Naive thymus-derived CD8-positive, alpha-beta T cell (primary cell): ENCODE data around the gene WDR38. TPM values are rescaled to one million over a fixed set of nuclear protein-coding genes. Genes with fewer than 3 reads are reported as not detected.
A peak's percentile ranks its signal among the peaks of the same experiment; 100 is the strongest.
"Not testable (repeated sequence)": the region's sequence is repeated elsewhere in the genome, so short reads cannot be mapped to it uniquely, and the experiment has no call there.

Experiments
- ATAC-seq, 2 donors: fragments of 150-1000 bp; cut with Tn5 transposase in 1 of 2; sonication (Bioruptor Pico), chemical (Tn5 transposase) in 1 of 2; 1 replicate in 1 of 2; 2 replicates in 1 of 2; pipeline ENCODE4 v1.10.0; 2021; ENCODE audit warnings: mild to moderate bottlenecking in 2 of 2, moderate library complexity in 2 of 2
- POLR2A ChIA-PET: fragments of 350-600 bp; sonication (Branson Sonifier 250); formaldehyde crosslinking; loops from one replicate; lab custom pipeline; 2021; ENCODE audit warnings: antibody characterized with exemption; lab: Charles Lee
- DNase-seq, 10 donors: peaks; one replicate each; pipeline versions ENCODE4 v3.0.0 to v3.0.0-alpha.2; 2020 to 2022
- H3K27ac Mint-ChIP-seq, 10 donors: one replicate each; pipeline ENCODE4 v1.8.0; 2020 to 2022; ENCODE audit warnings: mild to moderate bottlenecking in 10 of 10, mixed read lengths in 10 of 10, moderate library complexity in 4 of 10, inconsistent platforms in 1 of 10
- H3K27me3 Mint-ChIP-seq, 5 donors: one replicate each; pipeline ENCODE4 v1.8.0; 2021 to 2022; ENCODE audit warnings: mixed read lengths in 5 of 5
- H3K36me3 Mint-ChIP-seq, 3 donors: one replicate each; pipeline ENCODE4 v1.8.0; 2020 to 2022; ENCODE audit warnings: mixed read lengths in 3 of 3, mild to moderate bottlenecking in 2 of 3, inconsistent platforms in 1 of 3
- H3K4me1 Mint-ChIP-seq, 4 donors: one replicate each; pipeline ENCODE4 v1.8.0; 2021 to 2022; ENCODE audit warnings: mixed read lengths in 4 of 4
- H3K4me3 Mint-ChIP-seq, 10 donors: one replicate each; pipeline ENCODE4 v1.8.0; 2020 to 2022; ENCODE audit warnings: mild to moderate bottlenecking in 10 of 10, mixed read lengths in 10 of 10, moderate library complexity in 6 of 10, inconsistent platforms in 1 of 10
- H3K9me3 Mint-ChIP-seq, 9 donors: one replicate each; pipeline ENCODE4 v1.8.0; 2020 to 2022; ENCODE audit warnings: mixed read lengths in 9 of 9, mild to moderate bottlenecking in 3 of 9, inconsistent platforms in 1 of 9, moderate library complexity in 1 of 9
- polyA plus RNA-seq, 3 donors: library from polyadenylated mRNA; unstranded; fragments of 300-500 nt; fragmentation: Illumina TruSeq; gene quantifications; one replicate each; pipeline ENCODE4 v1.2.3, GENCODE V29; 2021
- total RNA-seq, 8 experiments: library from RNA in 2 of 8; stranded (reverse) in 2 of 8; gene quantifications; one replicate each; pipeline ENCODE4 v1.2.3 and lab custom pipeline; 2021 to 2026

WDR38 gene
- total and polyA plus RNA-seq, 5 experiments from 2014 or later = not detected

DNA sequence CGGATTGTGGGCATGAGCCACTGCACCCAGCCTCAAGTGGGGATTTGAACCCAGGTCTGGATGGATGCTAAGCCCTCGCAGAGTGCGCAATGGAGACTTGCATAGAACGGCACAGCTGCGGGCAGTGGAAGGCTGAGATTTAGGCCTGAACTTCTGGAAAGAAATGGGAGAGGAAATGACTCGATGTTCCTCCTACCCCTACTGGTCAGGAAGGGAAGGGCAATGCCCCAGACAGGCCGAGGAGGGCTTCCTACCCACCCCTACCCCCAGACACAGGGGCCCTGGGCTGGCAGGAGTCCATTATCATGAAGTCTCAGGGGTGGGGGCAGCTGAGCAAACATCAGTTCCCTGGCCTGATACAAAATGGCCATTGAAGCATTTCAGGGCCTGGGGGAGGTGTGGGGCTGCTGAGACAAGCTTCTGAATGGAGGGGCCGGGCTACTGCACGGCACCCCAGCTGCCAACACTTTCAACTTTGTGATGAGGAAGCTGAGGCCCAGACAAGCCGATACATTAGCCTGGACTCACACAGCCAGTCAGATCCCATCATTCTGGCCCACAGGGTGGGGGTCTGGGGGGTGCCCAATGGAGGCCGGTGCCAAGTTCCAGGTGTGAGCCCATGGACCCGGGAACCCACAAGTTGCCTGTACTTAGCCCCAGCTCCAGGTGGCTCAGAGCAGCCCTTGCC, 13.5 kb upstream of the WDR38 start:
- H3K9me3 Mint-ChIP-seq = no peaks in the 10 kb centered on the region
- DNase-seq (no peak), ATAC-seq (no peak)
- peak overlapping the region in 1 of 10 donors; percentile 18 for H3K27ac Mint-ChIP-seq
- peaks cover 13 to 47% (median 19%) of the 10 kb centered on the region in 5 donors for H3K27me3 Mint-ChIP-seq
- no peaks in the 10 kb centered on the region for H3K36me3 Mint-ChIP-seq
- POLR2A ChIA-PET = no interaction called here
- peak overlapping the region in 1 of 10 donors; percentile 46 for H3K4me3 Mint-ChIP-seq
- peaks cover 0 to 2% (median 0%) of the 10 kb centered on the region in 4 donors for H3K4me1 Mint-ChIP-seq

DNA sequence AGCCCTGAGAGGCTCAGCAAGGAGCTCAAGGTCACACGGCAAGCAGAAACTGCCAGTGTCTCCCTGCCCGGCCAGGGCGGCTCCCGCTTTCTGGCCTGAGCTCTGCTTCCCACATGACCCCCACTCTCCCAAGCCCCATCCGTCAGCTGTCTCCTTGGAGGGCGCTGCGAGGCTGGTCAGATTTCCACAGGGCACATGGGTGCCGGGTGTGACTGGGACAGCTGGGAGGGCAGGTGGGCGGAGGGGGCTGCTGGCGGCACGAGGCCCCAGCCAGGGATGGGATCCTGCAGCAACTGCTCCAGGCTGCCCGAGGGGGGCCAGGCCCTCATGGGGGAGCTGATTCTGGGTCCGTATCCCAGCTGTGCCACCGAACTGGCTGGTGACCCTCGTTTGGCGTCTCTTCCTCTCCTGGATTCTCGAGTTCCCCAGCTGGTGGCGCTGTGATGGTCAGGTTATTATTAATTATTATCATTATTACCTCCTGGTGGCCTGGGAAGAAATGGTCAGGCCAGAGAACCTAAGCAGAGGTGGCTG, 12.9 kb upstream of the WDR38 start:
- Mint-ChIP-seq H3K27ac (peak overlapping the region in 1 of 10 donors; percentile 43), H3K27me3 (peaks cover 12 to 43% (median 20%) of the 10 kb centered on the region in 5 donors), H3K36me3 (no peaks in the 10 kb centered on the region), H3K4me1 (peaks cover 0 to 2% (median 0%) of the 10 kb centered on the region in 4 donors), H3K9me3 (no peaks in the 10 kb centered on the region), H3K4me3 (peak overlapping the region in 1 of 10 donors; percentile 41)
- POLR2A ChIA-PET = no interaction called here
- DNase-seq (no peak), ATAC-seq (no peak)

DNA sequence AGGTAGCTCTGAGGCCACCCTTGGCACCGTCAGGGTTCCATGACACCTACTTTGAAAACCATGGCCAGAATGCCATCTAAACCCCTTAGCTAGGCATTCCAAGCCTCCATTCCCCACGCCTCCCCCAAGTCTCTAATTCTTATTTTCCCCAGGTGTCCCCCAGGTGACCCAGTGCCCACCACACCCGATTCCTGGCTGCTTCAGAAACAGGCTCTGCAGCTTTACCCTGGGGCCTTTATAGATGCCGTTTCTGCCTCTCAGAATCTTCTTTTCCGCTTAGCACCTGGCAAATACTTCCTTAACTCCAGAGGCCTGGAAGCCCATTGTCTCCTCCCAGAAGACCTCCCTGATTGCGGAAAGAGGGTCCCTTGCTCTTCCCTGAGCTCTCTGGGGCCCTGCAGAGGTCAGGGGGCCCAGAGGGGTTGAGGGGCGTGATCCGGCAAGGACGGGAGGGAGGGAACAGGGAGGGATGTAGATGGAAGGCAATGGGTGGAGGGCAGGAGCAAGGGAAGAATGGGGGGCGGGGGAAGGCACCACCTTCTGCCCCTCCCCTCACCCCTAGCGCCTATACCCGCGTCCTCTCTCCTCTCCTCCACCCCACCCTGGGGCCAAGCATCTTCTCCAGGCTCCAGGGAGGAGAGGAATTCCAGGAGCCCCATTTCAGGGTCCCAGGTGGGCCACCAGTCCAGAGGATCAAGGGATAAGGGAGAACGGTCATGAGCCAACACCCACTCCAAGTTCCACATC, 12.0 kb upstream of the WDR38 start:
- DNase-seq = no peak
- Mint-ChIP-seq H3K9me3 (no peaks in the 10 kb centered on the region), H3K4me1 (peaks cover 0 to 2% (median 0%) of the 10 kb centered on the region in 4 donors), H3K4me3 (no peak overlapping the region), H3K27ac (peak overlapping the region in 1 of 10 donors; percentile 43), H3K36me3 (no peaks in the 10 kb centered on the region), H3K27me3 (peaks cover 7 to 44% (median 22%) of the 10 kb centered on the region in 5 donors)
- no peak for ATAC-seq
- POLR2A ChIA-PET = no interaction called here

DNA sequence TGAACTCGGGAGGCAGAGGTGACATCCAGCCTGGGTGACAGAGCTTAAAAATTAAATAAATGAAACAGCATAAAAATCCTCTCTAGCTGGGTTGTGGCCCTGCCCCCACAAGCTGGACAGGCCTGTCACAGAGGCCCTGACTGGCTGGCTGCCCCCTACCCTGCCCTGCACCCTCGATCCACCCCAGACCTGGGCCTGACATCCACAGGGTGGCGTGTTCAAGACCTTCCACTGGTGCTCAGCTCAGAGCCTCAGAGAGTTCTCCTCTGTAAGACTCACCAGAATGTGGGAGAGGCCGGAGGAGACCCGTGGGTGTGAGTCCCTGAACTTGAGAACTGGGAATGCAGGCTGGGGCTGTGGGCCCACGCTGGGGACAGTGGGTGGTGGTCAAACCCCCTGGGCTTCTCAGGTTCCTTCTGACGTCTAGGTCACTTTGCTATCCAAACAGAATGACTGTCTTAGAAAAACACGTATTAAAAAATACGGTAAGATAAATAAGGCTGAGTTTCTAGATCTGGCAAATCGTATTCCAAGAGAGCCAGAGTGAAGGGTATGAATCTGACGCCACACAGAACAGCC, 9.7 kb upstream of the WDR38 start:
- no peaks in the 10 kb centered on the region for H3K9me3 Mint-ChIP-seq
- no peak for ATAC-seq
- DNase-seq = no peak
- peaks cover 6 to 44% (median 23%) of the 10 kb centered on the region in 5 donors for H3K27me3 Mint-ChIP-seq
- no peaks in the 10 kb centered on the region for H3K36me3 Mint-ChIP-seq
- peaks cover 0 to 2% (median 0%) of the 10 kb centered on the region in 4 donors for H3K4me1 Mint-ChIP-seq
- no peak overlapping the region for H3K4me3 Mint-ChIP-seq
- H3K27ac Mint-ChIP-seq = no peak overlapping the region
- POLR2A ChIA-PET = no interaction called here

DNA sequence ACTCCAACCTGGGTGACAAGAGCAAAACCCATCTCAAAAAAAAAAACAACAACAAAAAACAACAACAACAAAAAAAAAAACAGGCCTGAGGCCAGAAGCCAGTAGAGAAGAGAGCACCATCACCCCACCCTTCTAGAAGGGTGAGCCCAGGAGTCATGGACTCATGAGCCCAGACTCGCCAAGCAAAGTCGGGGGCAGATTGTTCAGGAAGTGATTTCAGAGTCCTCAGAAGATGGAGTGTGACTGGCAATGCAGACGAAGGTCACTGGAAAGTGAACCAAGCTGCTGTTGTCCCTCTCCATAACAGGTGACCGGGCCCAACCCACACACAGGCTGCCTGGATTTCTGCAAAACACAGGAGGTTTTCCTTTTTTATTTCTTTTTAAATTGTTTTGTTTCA, 9.0 kb upstream of the WDR38 start:
- no peaks in the 10 kb centered on the region for H3K9me3 Mint-ChIP-seq
- peaks cover 6 to 45% (median 22%) of the 10 kb centered on the region in 5 donors for H3K27me3 Mint-ChIP-seq
- H3K36me3 Mint-ChIP-seq = no peaks in the 10 kb centered on the region
- ATAC-seq (no peak), DNase-seq (no peak)
- POLR2A ChIA-PET = no interaction called here
- peaks cover 0 to 2% (median 0%) of the 10 kb centered on the region in 4 donors for H3K4me1 Mint-ChIP-seq
- H3K4me3 Mint-ChIP-seq = no peak overlapping the region
- no peak overlapping the region for H3K27ac Mint-ChIP-seq

DNA sequence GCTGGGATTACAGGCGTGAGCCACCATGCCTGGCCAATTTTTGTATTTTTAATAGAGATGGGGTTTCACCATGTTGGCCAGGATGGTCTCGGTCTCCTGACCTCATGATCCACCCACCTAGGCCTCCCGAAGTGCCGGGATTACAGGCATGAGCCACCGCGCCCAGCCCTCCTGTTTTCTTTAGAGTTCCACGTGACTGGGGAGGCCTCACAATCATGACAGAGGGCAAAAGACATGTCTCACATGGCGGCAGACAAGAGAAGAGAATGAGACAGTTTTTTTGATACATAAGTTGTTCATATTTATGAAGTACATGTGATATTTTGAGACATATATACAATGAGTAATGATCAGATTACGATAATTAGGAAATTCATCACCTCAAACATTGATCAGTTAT, 6.8 kb upstream of the WDR38 start:
- not testable (repeated sequence) for H3K4me1 Mint-ChIP-seq, H3K27ac Mint-ChIP-seq, H3K4me3 Mint-ChIP-seq, H3K36me3 Mint-ChIP-seq, H3K9me3 Mint-ChIP-seq, DNase-seq, ATAC-seq
- POLR2A ChIA-PET = interaction anchor here (0.7 kb wide), 1 partner anchor 72 kb away, joined by 3 read pairs; no protein-coding TSS in a partner anchor
- peaks cover 6 to 43% (median 26%) of the 10 kb centered on the region in 5 donors for H3K27me3 Mint-ChIP-seq

DNA sequence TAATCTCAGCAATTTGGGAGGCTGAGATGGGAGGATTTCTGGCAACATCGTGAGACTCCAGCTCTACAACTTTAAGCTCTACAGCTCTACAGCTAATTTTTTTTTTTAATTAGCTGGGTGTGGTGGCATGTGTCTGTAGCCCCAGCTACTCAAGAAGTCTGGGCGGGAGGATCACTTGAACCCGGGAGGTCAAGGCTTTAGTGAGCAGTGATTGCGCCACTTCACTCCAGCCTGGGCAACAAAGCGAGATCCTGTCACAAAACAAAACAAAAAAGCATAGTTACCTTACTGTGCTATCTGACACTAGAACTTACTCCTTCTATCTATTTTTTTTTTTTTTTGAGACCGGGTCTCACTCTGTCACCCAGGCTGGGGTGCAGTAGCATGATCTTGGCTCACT, 6.3 kb upstream of the WDR38 start:
- Mint-ChIP-seq H3K36me3 (no peaks in the 10 kb centered on the region), H3K9me3 (no peaks in the 10 kb centered on the region), H3K4me1 (peaks cover 0 to 5% (median 0%) of the 10 kb centered on the region in 4 donors), H3K27ac (peak overlapping the region in 1 of 10 donors; percentile 44), H3K4me3 (no peak overlapping the region), H3K27me3 (peaks cover 6 to 43% (median 26%) of the 10 kb centered on the region in 5 donors)
- ATAC-seq (no peak), DNase-seq (no peak)
- POLR2A ChIA-PET = interaction anchor here (0.7 kb wide), 1 partner anchor 72 kb away, joined by 3 read pairs; no protein-coding TSS in a partner anchor

DNA sequence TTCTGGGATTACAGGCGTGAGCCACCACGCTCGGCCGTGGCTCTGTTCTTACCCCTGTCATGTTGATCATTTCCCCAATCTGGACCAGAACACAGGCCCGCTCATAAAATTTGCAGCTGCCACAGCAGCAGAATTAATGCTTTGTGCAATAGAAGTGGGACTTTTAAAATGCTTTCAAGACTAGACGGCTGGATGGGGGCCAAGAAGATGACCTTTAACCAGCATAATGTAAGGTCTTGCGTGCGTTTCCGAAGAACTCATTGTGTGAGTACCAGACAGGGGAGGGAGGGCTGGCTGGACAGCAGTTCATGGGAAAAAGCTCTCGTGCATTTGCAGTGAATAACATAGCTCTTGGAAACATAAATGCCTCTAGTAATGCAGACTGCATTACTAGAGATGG, 3.5 kb upstream of the WDR38 start:
- DNase-seq (no peak), ATAC-seq (no peak)
- Mint-ChIP-seq H3K27ac (no peak overlapping the region), H3K4me1 (peaks cover 5 to 12% (median 12%) of the 10 kb centered on the region in 4 donors), H3K27me3 (peaks cover 6 to 38% (median 26%) of the 10 kb centered on the region in 5 donors), H3K36me3 (no peaks in the 10 kb centered on the region), H3K9me3 (no peaks in the 10 kb centered on the region), H3K4me3 (no peak overlapping the region)
- POLR2A ChIA-PET = interaction anchor here (0.7 to 1.5 kb wide), 3 partner anchors 11 to 151 kb away, joined by 3 to 4 read pairs (median 3); no protein-coding TSS in a partner anchor

DNA sequence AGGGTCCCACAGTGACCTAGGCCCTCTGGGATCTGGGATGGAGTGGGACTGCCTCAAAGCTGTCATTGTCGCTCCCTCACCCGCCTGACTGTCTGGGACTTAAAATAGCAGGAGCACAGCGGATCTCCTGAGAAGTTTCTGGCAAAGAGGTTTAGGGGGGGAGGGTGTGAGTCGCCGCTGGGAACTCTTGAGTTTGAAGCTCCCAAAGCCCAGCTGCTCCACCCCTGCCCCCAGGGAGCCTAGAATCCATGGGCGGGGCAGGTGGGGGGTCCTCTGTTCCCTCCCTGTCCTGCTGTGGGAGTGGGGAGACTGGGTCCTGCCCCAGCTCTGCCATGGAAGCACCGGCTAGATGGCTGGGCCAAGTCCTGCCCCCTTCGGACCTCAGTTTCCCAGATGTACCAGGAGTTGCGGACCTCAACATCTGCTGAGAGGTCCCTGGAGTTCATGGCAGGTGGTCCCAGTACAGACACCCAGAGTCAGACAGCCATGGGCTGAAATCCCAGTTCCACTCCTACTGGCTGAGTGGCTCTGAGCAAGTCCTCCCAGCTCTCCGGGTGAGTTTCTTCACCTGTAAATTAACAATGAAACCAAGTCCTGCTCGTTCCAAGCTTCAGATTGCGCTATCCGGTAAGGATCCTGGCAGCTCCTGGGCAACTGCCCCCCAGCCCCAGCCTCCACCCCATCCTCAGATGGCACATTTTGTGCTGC, 985 bp upstream of the WDR38 start:
- Mint-ChIP-seq H3K27me3 (peaks cover 0 to 20% (median 15%) of the 10 kb centered on the region in 5 donors), H3K9me3 (no peaks in the 10 kb centered on the region), H3K4me1 (peaks cover 5 to 14% (median 12%) of the 10 kb centered on the region in 4 donors), H3K36me3 (peaks cover 0 to 6% (median 0%) of the 10 kb centered on the region in 3 donors), H3K27ac (peak overlapping the region in 3 of 10 donors; percentile 66 to 78 (median 69)), H3K4me3 (peak overlapping the region; percentile 16 to 77 (median 60))
- ATAC-seq (no peak), DNase-seq (no peak)
- POLR2A ChIA-PET = interaction anchor here (2.3 to 3.6 kb wide), 2 partner anchors 9 to 81 kb away, joined by 11 to 16 read pairs; partner anchors contain the start of genes ARPC5L, NR6A1 and RPL35

DNA sequence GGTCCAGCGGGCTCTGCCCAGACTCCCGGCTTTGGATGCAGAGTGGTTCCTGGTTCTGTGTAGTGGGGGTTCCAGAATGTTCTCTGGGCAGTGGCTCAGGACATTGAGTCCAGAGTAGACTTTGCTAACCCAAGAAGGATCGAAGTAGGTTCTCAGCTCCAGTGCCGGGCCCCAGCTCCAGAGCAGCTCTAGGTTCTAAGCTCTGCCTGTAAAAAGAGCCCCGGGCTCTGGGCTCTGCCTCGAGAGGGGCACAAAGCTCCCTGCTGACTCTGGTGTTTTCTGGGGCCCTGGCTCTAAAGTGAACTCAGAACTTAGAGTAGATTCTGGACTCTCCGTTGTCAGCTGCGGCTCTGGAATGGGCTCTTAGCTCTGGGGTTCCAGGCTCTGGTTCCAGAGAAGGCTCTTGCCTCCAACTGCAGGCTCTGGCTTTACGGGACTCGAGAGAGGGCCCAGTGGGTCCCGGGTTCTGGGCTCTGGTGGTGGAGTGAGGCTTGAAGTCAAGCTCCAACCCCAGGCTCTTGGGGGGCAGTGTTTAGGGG, 414 bp downstream of the WDR38 start:
- H3K4me3 Mint-ChIP-seq = peak overlapping the region; percentile 54 to 77 (median 67)
- no peaks in the 10 kb centered on the region for H3K9me3 Mint-ChIP-seq
- H3K4me1 Mint-ChIP-seq = peaks cover 8 to 16% (median 12%) of the 10 kb centered on the region in 4 donors
- DNase-seq (peak in 1 of 10 donors; percentile 13), ATAC-seq (peak in 1 of 2 donors; percentile 25)
- peak overlapping the region in 5 of 10 donors; percentile 43 to 87 (median 65) for H3K27ac Mint-ChIP-seq
- H3K36me3 Mint-ChIP-seq = peaks cover 0 to 20% (median 0%) of the 10 kb centered on the region in 3 donors
- POLR2A ChIA-PET = interaction anchor here (1.1 to 3.6 kb wide), 3 partner anchors 8 to 82 kb away, joined by 4 to 16 read pairs (median 11); partner anchors contain the start of genes ARPC5L, NR6A1 and RPL35
- H3K27me3 Mint-ChIP-seq = peaks cover 0 to 16% (median 9%) of the 10 kb centered on the region in 5 donors

DNA sequence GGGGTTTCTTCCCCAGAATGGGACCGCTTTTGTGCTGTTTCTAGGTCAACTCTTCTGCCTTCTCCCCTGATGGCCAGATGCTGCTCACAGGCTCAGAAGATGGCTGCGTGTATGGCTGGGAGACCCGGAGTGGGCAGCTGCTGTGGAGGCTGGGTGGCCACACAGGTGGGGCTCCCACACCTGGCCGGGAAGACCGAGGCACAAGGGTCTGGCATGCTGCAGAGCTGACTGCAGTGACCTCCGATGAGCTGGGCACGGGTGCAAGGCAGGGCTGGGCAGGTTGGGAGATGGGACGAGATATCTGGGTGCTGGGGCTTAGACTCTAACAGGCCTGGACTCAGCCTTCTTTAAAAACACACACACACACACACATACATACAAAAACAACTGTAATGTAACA, 901 bp downstream of the WDR38 start:
- POLR2A ChIA-PET = interaction anchor here (1.1 to 3.6 kb wide), 3 partner anchors 8 to 83 kb away, joined by 4 to 16 read pairs (median 11); partner anchors contain the start of genes ARPC5L, NR6A1 and RPL35
- Mint-ChIP-seq H3K9me3 (no peaks in the 10 kb centered on the region), H3K27me3 (peaks cover 0 to 16% (median 6%) of the 10 kb centered on the region in 5 donors), H3K4me1 (peaks cover 8 to 16% (median 13%) of the 10 kb centered on the region in 4 donors), H3K36me3 (peaks cover 0 to 25% (median 0%) of the 10 kb centered on the region in 3 donors), H3K27ac (peak overlapping the region in 6 of 10 donors; percentile 34 to 87 (median 58)), H3K4me3 (peak overlapping the region in 1 of 10 donors; percentile 56)
- no peak for DNase-seq
- no peak for ATAC-seq
